Hepatocyte (in vitro differentiated cells): ENCODE measurements around the gene PLPP4. TPM values are rescaled to one million over a fixed set of nuclear protein-coding genes. Genes with fewer than 3 reads are reported as not detected.
A peak's percentile ranks its signal among the peaks of the same experiment; 100 is the strongest.

Experiments
- DNase-seq: peaks from one replicate; pipeline ENCODE4 v3.0.0-alpha.2; 2016; ENCODE audit warnings: low spot score
- H2AFZ ChIP-seq: fragments of 200-600 bp; sonication (generic); 2 replicates; pipeline ENCODE4 v1.6.0; 2016; ENCODE audit warnings: antibody characterized with exemption, mild to moderate bottlenecking
- H3K27ac ChIP-seq: fragments of 200-600 bp; sonication (generic); 2 replicates; pipeline ENCODE4 v1.5.1; 2016; ENCODE audit warnings: mild to moderate bottlenecking
- H3K27me3 ChIP-seq: fragments of 200-600 bp; sonication (generic); 2 replicates; pipeline ENCODE4 v1.6.1; 2016
- H3K36me3 ChIP-seq: fragments of 200-600 bp; sonication (generic); replicated peaks from 2 replicates; pipeline ENCODE4 v1.5.1; 2016; ENCODE audit warnings: low read depth; ENCODE audit not compliant: insufficient read depth
- H3K4me1 ChIP-seq: fragments of 200-600 bp; sonication (generic); 2 replicates; pipeline ENCODE4 v1.5.1; 2016; ENCODE audit warnings: mild to moderate bottlenecking, moderate library complexity; ENCODE audit not compliant: insufficient read depth
- H3K4me2 ChIP-seq: fragments of 200-600 bp; sonication (generic); 2 replicates; pipeline ENCODE4 v1.6.0; 2016
- H3K4me3 ChIP-seq: fragments of 200-600 bp; sonication (generic); 2 replicates; pipeline ENCODE4 v1.5.1; 2016; ENCODE audit warnings: mild to moderate bottlenecking
- H3K79me2 ChIP-seq: fragments of 200-600 bp; sonication (generic); 2 replicates; pipeline ENCODE4 v1.6.0; 2017; ENCODE audit warnings: mild to moderate bottlenecking
- H3K9me2 ChIP-seq: fragments of 200-600 bp; sonication (generic); replicated peaks from 2 replicates; pipeline ENCODE4 v1.6.0; 2017; ENCODE audit warnings: mild to moderate bottlenecking; ENCODE audit not compliant: insufficient read depth
- H3K9me3 ChIP-seq: fragments of 200-600 bp; sonication (generic); 2 replicates; pipeline ENCODE4 v1.5.1; 2016; ENCODE audit warnings: low read depth, mild to moderate bottlenecking
- H4K20me1 ChIP-seq: fragments of 200-600 bp; sonication (generic); 2 replicates; pipeline ENCODE4 v1.6.0; 2016; ENCODE audit warnings: mild to moderate bottlenecking; ENCODE audit not compliant: insufficient read depth, poor library complexity, severe bottlenecking
- CTCF ChIP-seq: fragments of 200-600 bp; sonication (generic); IDR thresholded peaks from 2 replicates; pipeline ENCODE4 v1.5.1; 2016; ENCODE audit warnings: antibody characterized with exemption, mild to moderate bottlenecking; ENCODE audit not compliant: poor library complexity
- EZH2 ChIP-seq: fragments of 200-600 bp; sonication (generic); IDR thresholded peaks from 2 replicates; pipeline ENCODE4 v1.6.1; 2016; ENCODE audit warnings: antibody characterized with exemption, mild to moderate bottlenecking, borderline replicate concordance
- EZH2phosphoT487 ChIP-seq: fragments of 200-600 bp; sonication (generic); IDR thresholded peaks from one replicate; pipeline ENCODE4 v1.6.1; 2018; ENCODE audit warnings: antibody characterized with exemption, mild to moderate bottlenecking, low read depth, moderate library complexity; ENCODE audit not compliant: unreplicated experiment, severe bottlenecking
- WGBS: methylation state at CpG from one replicate; pipeline ENCODE4 v1.1.6; 2016; ENCODE audit warnings: low lambda C conversion rate; ENCODE audit errors: missing lambda C conversion rate; 5-methylcytosine and 5-hydroxymethylcytosine counted together
- polyA plus RNA-seq: library from polyadenylated mRNA; unstranded; fragments of >200 nt; fragmentation: Nextera tagmentation; extraction: Ambion mirVana; gene quantifications from 2 replicates; pipeline ENCODE4 v1.2.1, GENCODE V29; 2016
- total RNA-seq: library from RNA; depleted of rRNA; stranded (reverse); fragments of >200 nt; gene quantifications from 2 replicates; pipeline ENCODE4 v1.2.3, GENCODE V29; 2014

PLPP4 gene
- total and polyA plus RNA-seq, 2 experiments from 2014 or later, result 3.4 to 10.8 TPM

GRCh38 chr10:120513307-120513796, 56.3 kb downstream of the PLPP4 start:
- TF ChIP-seq EZH2 (no peak), CTCF (no peak), EZH2phosphoT487 (no peak)
- H3K27me3 ChIP-seq, result no peaks in the 10 kb centered on the region
- 76% methylated on average over 3 of the region's 3 CpGs for WGBS

GRCh38 chr10:120514035-120514620, 57.1 kb downstream of the PLPP4 start:
- Histone ChIP-seq H3K4me2 (no peak overlapping the region), H3K9me2 (no peaks in the 10 kb centered on the region), H3K4me3 (no peak overlapping the region), H3K79me2 (no peaks in the 10 kb centered on the region), H3K9me3 (no peaks in the 10 kb centered on the region), H3K27ac (no peak overlapping the region), H4K20me1 (no peaks in the 10 kb centered on the region), H3K27me3 (no peaks in the 10 kb centered on the region), H2AFZ (no peak overlapping the region), H3K36me3 (no peaks in the 10 kb centered on the region), H3K4me1 (no peaks in the 10 kb centered on the region)
- WGBS, result 33% methylated on average over 11 of the region's 11 CpGs
- TF ChIP-seq CTCF, result no peak
- TF ChIP-seq EZH2phosphoT487, result no peak
- TF ChIP-seq EZH2, result no peak
- DNase-seq, result peak; percentile 83

More at GRCh38 chr10:120513307-120513796, 56.3 kb downstream of the PLPP4 start:
- H3K4me2 ChIP-seq, result no peak overlapping the region
- no peaks in the 10 kb centered on the region for H3K79me2 ChIP-seq
- no peak overlapping the region for H3K27ac ChIP-seq
- H3K36me3 ChIP-seq, result no peaks in the 10 kb centered on the region
- no peaks in the 10 kb centered on the region for H4K20me1 ChIP-seq
- H3K9me2 ChIP-seq, result no peaks in the 10 kb centered on the region
- no peaks in the 10 kb centered on the region for H3K4me1 ChIP-seq
- H2AFZ ChIP-seq, result no peak overlapping the region
- H3K9me3 ChIP-seq, result no peaks in the 10 kb centered on the region
- no peak for DNase-seq
- no peak overlapping the region for H3K4me3 ChIP-seq

DNA sequence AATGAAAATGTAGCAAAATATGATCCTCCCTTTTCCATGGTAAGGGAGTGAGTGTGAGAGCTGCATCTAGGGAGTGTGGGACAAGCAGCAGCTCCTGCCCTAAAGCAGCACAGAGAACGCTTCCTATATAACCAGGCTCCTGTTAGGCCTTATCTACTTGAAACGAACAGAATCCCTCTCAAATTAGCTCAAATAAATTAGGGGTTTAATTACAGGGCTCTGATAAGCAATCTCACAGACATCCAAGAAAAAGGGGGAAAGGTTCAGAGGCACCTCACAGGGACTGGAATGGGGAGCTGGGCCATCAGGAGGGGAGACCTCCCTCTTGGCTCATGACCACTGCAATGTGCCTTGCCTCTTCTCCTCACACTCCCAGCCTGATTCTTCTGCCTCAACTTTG, 57.9 kb downstream of the PLPP4 start:
- no peak for TF ChIP-seq EZH2phosphoT487
- TF ChIP-seq CTCF, result no peak
- no peak for TF ChIP-seq EZH2
- no peak overlapping the region for H2AFZ ChIP-seq
- no peak overlapping the region for H3K4me2 ChIP-seq
- H3K9me2 ChIP-seq, result no peaks in the 10 kb centered on the region
- H3K4me3 ChIP-seq, result no peak overlapping the region
- H3K27me3 ChIP-seq, result no peaks in the 10 kb centered on the region
- H3K4me1 ChIP-seq, result no peaks in the 10 kb centered on the region
- H3K79me2 ChIP-seq, result no peaks in the 10 kb centered on the region
- no peaks in the 10 kb centered on the region for H3K36me3 ChIP-seq
- no peaks in the 10 kb centered on the region for H4K20me1 ChIP-seq
- DNase-seq, result no peak
- H3K27ac ChIP-seq, result no peak overlapping the region
- H3K9me3 ChIP-seq, result no peaks in the 10 kb centered on the region
- 73% methylated on average over 2 of the region's 2 CpGs for WGBS

GRCh38 chr10:120515741-120516140, 58.7 kb downstream of the PLPP4 start:
- 87% methylated on average over 2 of the region's 2 CpGs for WGBS
- H3K4me3 ChIP-seq, result no peak overlapping the region
- no peak overlapping the region for H2AFZ ChIP-seq
- no peak overlapping the region for H3K4me2 ChIP-seq
- no peaks in the 10 kb centered on the region for H3K9me2 ChIP-seq
- no peaks in the 10 kb centered on the region for H3K9me3 ChIP-seq
- no peaks in the 10 kb centered on the region for H3K79me2 ChIP-seq
- TF ChIP-seq EZH2phosphoT487, result no peak
- no peak for TF ChIP-seq CTCF
- TF ChIP-seq EZH2, result no peak
- no peaks in the 10 kb centered on the region for H4K20me1 ChIP-seq
- H3K27me3 ChIP-seq, result no peaks in the 10 kb centered on the region
- no peak for DNase-seq
- H3K27ac ChIP-seq, result no peak overlapping the region
- no peaks in the 10 kb centered on the region for H3K4me1 ChIP-seq
- no peaks in the 10 kb centered on the region for H3K36me3 ChIP-seq
